Chondrocyte (in vitro differentiated cells): ENCODE data around the gene SLC9B2. TPM values are rescaled to one million over a fixed set of nuclear protein-coding genes. Genes with fewer than 3 reads are reported as not detected.

ENCODE experiments used
- DNase-seq: peaks from one replicate; pipeline ENCODE4 v3.0.0; 2021; ENCODE audit warnings: mixed read lengths, low spot score
- H3K27ac Mint-ChIP-seq: one replicate; pipeline ENCODE4 v1.8.0; 2021; ENCODE audit warnings: mild to moderate bottlenecking, moderate library complexity, mixed read lengths; ENCODE audit not compliant: unreplicated experiment
- H3K27me3 Mint-ChIP-seq: 2 replicates; pipeline ENCODE4 v1.8.0; 2021; ENCODE audit warnings: low read depth, mixed read lengths
- H3K36me3 Mint-ChIP-seq: 2 replicates; pipeline ENCODE4 v1.8.0; 2021; ENCODE audit warnings: low read depth, mixed read lengths
- H3K4me1 Mint-ChIP-seq: 2 replicates; pipeline ENCODE4 v1.8.0; 2021; ENCODE audit warnings: low read depth, mild to moderate bottlenecking, mixed read lengths
- H3K4me3 Mint-ChIP-seq: one replicate; pipeline ENCODE4 v1.8.0; 2021; ENCODE audit warnings: mild to moderate bottlenecking, moderate library complexity, mixed read lengths; ENCODE audit not compliant: unreplicated experiment
- H3K9me3 Mint-ChIP-seq: 2 replicates; pipeline ENCODE4 v1.8.0; 2021; ENCODE audit warnings: low read depth, mixed read lengths
- total RNA-seq: library from RNA; stranded (reverse); gene quantifications from 3 replicates; pipeline ENCODE4 v1.2.1, GENCODE V29; 2021
- TF ChIP-seq, protein P1 (sequence below): fragments of 200-600 bp; sonication (generic); IDR thresholded peaks from 2 replicates; pipeline ENCODE4 v1.5.0; 2021; ENCODE audit warnings: antibody characterized with exemption, mild to moderate bottlenecking, moderate library complexity

Gene SLC9B2
- total RNA-seq, 1 donor from 2014 or later, result 21.7 TPM

DNA sequence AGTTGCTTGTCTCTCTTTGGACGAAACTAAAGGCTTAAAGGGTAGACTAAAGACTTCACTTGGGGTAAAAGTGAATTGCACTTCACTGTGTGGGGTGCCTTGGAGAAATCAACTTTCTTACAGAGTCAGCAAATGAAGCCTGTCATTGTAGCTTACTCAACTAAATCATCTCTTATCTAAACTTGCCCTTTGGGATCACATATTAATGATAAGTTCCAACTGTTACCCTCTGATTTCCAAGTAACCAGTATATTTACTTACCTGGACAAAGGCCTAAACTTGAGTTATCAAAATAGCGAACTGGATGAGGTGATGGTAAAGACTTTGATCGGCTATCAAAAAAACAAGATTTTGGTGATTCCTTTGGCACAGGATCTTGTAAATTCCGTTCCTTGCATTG, 32.0 kb upstream of the SLC9B2 start:
- Mint-ChIP-seq H3K27ac (no peak overlapping the region), H3K27me3 (no peaks in the 10 kb centered on the region), H3K4me1 (no peaks in the 10 kb centered on the region), H3K9me3 (no peaks in the 10 kb centered on the region), H3K36me3 (peaks cover 2% of the 10 kb centered on the region), H3K4me3 (no peak overlapping the region)
- no peak for DNase-seq
- TF ChIP-seq, protein P1, sequence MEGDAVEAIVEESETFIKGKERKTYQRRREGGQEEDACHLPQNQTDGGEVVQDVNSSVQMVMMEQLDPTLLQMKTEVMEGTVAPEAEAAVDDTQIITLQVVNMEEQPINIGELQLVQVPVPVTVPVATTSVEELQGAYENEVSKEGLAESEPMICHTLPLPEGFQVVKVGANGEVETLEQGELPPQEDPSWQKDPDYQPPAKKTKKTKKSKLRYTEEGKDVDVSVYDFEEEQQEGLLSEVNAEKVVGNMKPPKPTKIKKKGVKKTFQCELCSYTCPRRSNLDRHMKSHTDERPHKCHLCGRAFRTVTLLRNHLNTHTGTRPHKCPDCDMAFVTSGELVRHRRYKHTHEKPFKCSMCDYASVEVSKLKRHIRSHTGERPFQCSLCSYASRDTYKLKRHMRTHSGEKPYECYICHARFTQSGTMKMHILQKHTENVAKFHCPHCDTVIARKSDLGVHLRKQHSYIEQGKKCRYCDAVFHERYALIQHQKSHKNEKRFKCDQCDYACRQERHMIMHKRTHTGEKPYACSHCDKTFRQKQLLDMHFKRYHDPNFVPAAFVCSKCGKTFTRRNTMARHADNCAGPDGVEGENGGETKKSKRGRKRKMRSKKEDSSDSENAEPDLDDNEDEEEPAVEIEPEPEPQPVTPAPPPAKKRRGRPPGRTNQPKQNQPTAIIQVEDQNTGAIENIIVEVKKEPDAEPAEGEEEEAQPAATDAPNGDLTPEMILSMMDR, result no peak

DNA sequence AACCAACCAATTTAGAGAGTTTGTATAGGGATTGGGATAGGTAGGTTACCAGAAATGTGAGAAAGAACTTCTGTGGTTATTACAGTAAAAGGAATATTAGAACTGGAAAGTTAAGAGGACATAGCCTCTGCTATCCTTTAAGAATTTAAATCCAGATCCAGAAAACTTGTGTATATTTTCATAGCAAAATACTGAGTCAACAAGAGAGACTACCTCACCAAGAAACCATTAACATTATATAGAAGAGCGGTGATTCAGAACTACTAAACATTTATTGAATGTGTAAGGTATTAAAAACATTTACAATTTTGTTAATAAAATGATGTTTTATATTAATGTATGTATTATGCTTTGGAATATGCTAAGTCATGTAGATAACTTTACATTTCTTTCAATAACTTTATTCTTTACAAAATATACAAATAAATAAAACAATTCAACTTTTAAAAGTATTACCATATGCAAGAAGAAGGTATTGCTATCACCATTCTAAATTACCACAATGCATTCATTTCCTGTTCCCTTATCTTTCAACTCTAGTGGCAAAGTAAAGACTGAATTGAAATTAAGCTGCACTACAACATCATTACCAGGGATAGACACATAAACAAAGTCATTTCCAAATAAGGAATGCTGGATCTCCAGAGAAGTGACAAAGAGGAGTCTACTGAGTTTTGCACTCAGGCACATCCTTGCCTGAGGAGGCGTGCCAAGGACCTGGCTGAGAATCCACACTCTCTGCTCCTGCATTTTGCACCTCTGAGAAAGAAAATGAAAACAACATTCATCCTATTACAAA, 29.2 kb upstream of the SLC9B2 start:
- no peak for DNase-seq
- Mint-ChIP-seq H3K9me3 (no peaks in the 10 kb centered on the region), H3K4me1 (no peaks in the 10 kb centered on the region), H3K36me3 (no peaks in the 10 kb centered on the region), H3K27me3 (no peaks in the 10 kb centered on the region), H3K4me3 (no peak overlapping the region), H3K27ac (no peak overlapping the region)
- TF ChIP-seq, protein P1, result no peak

DNA sequence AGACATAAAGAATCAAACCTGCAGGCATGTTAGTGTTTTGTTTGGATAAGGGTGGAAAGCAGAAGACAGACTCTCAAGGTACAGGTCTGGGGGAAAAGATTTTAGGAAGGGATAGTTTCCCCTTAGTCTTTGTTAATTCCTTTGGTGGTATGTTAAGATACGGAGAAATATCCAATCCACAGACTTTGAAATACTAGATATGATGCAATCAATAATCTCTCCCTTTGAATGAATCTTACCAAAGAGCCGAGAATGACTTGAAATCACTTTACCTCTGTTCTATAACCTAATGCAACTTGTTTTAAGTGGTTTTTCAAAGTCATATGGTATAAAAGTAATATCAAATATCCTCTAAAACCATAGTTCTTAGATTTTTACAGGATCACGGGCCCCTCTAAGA, 28.3 kb upstream of the SLC9B2 start:
- Mint-ChIP-seq H3K4me1 (no peaks in the 10 kb centered on the region), H3K27ac (no peak overlapping the region), H3K27me3 (no peaks in the 10 kb centered on the region), H3K9me3 (no peaks in the 10 kb centered on the region), H3K4me3 (no peak overlapping the region), H3K36me3 (no peaks in the 10 kb centered on the region)
- DNase-seq, result no peak
- TF ChIP-seq, protein P1, result no peak

DNA sequence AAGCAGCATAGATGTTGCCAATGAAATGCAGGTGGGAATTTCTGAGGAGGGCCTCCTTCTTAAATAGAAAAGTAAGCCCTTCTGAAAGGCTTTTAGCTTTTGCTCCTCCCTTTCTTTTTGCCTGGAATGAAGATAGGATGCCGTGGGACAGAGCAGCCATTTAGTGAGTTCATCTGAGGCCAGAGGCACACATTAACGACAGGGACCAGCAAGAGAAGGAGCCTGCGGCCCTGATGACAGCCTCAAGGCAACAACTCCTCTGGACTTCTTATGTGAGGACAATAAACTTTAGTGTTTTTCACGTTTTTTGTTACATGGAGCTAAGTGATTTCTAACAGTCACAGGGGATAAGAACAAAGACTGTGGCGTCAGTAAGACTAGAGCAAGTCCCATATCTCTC, 24.1 kb upstream of the SLC9B2 start:
- Mint-ChIP-seq H3K27me3 (no peaks in the 10 kb centered on the region), H3K4me3 (no peak overlapping the region), H3K27ac (no peak overlapping the region), H3K36me3 (no peaks in the 10 kb centered on the region), H3K9me3 (no peaks in the 10 kb centered on the region), H3K4me1 (peaks cover 16% of the 10 kb centered on the region)
- TF ChIP-seq, protein P1, result no peak
- DNase-seq, result no peak

DNA sequence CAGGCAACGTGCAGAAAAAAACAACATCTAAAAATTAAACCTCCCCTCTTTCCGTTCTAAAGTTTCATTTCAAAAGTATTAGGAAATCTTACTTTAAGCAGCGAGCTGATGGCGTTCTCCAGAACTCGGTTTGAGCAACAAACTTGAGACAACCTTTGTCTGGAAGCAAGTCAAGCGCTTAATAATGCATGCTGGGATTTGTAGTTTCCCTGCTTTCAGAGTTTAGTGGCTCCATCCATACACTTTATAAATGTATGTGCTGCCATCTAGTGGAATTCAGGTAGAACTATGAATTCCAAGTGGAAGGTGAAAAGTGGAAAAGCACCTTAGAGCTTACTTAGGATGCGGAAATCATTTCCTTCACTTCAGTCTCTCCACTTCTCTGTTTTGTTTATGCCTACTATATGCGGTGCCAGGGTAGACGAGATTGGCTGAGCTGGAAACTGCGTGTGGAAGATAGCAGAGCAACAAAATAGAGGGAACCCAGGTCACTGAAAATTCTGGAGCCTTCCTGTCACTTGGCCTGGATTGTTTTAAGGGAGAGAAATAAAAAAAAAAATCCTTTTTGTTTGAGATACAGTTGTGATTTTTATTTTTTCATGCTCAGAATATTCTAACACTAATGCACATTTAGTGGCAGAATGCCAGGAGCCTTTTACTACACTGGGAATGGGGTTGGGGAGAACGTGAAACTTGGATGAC, 23.3 kb upstream of the SLC9B2 start, which contains the start of gene BDH2:
BDH2 (minus strand) TSS at position 144 of the 702 bp plus-strand sequence. CDS start 3,580 bp downstream, outside the sequence.
- TF ChIP-seq, protein P1, result peak; percentile 90
- peaks cover 16% of the 10 kb centered on the region for H3K4me1 Mint-ChIP-seq
- H3K27me3 Mint-ChIP-seq, result no peaks in the 10 kb centered on the region
- DNase-seq, result no peak
- H3K27ac Mint-ChIP-seq, result peak within 1 kb of the TSS; percentile 93
- no peaks in the 10 kb centered on the region for H3K9me3 Mint-ChIP-seq
- H3K36me3 Mint-ChIP-seq, result no peaks in the 10 kb centered on the region
- peak within 1 kb of the TSS; percentile 78 for H3K4me3 Mint-ChIP-seq
